H1 (cell line): ENCODE data around the gene OMP. TPM values are rescaled to one million over a fixed set of nuclear protein-coding genes. Genes with fewer than 3 reads are reported as not detected.

Experiments used
- CTCF ChIA-PET: fragments of 300-600 bp; sonication (Branson Sonifier 250); formaldehyde crosslinking; loops from one replicate; lab custom pipeline; 2021; ENCODE audit not compliant: partially characterized antibody; lab: Charles Lee
- POLR2A ChIA-PET: fragments of 300-600 bp; sonication (Branson Sonifier 250); formaldehyde crosslinking; loops from one replicate; lab custom pipeline; 2021; ENCODE audit warnings: inconsistent platforms; ENCODE audit not compliant: partially characterized antibody; lab: Charles Lee
- DNase-seq, 2 experiments: peaks; one replicate each; pipeline versions ENCODE4 v3.0.0 to v3.0.0-alpha.2; 2010 to 2022; ENCODE audit warnings: low spot score in 2 of 2, low read depth in 1 of 2, mixed read lengths in 1 of 2
- FAIRE-seq: peaks from 2 replicates; lab custom pipeline; 2011; peaks lifted over from hg19 to GRCh38; lab: Jason Lieb, UNC
- H2AFZ ChIP-seq: 2 replicates; pipeline ENCODE4 v1.8.1; 2012; ENCODE audit warnings: low read length, inconsistent platforms
- H2AK5ac ChIP-seq: 2 replicates; pipeline ENCODE4 v1.6.1; 2013; ENCODE audit warnings: low read depth, low read length
- H2BK120ac ChIP-seq: replicated peaks from 2 replicates; pipeline ENCODE3; 2013; ENCODE audit warnings: low read depth, low read length, inconsistent platforms
- H2BK12ac ChIP-seq: 2 replicates; pipeline ENCODE4 v1.6.1; 2013; ENCODE audit warnings: low read depth, low read length
- H2BK15ac ChIP-seq: 2 replicates; pipeline ENCODE4 v1.6.1; 2013; ENCODE audit warnings: low read length
- H2BK20ac ChIP-seq: 2 replicates; pipeline ENCODE4 v1.6.1; 2013; ENCODE audit warnings: low read length
- H2BK5ac ChIP-seq: 2 replicates; pipeline ENCODE4 v1.6.1; 2013; ENCODE audit warnings: low read depth, low read length
- H3K14ac ChIP-seq: 2 replicates; pipeline ENCODE4 v1.6.1; 2013; ENCODE audit warnings: inconsistent platforms; ENCODE audit not compliant: insufficient read length
- H3K18ac ChIP-seq: 2 replicates; pipeline ENCODE4 v1.6.1; 2013; ENCODE audit warnings: low read length; ENCODE audit errors: extremely low read depth
- H3K23ac ChIP-seq: 2 replicates; pipeline ENCODE4 v1.6.1; 2013; ENCODE audit warnings: inconsistent platforms; ENCODE audit not compliant: insufficient read length
- H3K23me2 ChIP-seq: 2 replicates; pipeline ENCODE4 v1.6.1; 2013; ENCODE audit warnings: low read depth, low read length
- H3K27ac ChIP-seq: 2 replicates; pipeline ENCODE4 v1.6.1; 2011; ENCODE audit warnings: low read depth, low read length, inconsistent platforms
- H3K27me3 ChIP-seq, 4 experiments: replicated peaks in 1 of 4; 1 replicate in 1 of 4; 2 replicates in 3 of 4; pipeline versions ENCODE4 v1.6.1 to v1.8.1; 2011 to 2013; ENCODE audit warnings: low read length in 3 of 4, mild to moderate bottlenecking in 3 of 4, inconsistent platforms in 2 of 4, mixed read lengths in 2 of 4, moderate library complexity in 1 of 4; ENCODE audit not compliant: control insufficient read depth in 3 of 4, insufficient read depth in 3 of 4; ENCODE audit errors: extremely low read depth in 1 of 4
- H3K36me3 ChIP-seq, 4 experiments: 2 replicates each; pipeline versions ENCODE4 v1.6.1 to v1.8.1; 2011 to 2013; ENCODE audit warnings: mild to moderate bottlenecking in 4 of 4, low read length in 3 of 4, moderate library complexity in 2 of 4, control low read depth in 1 of 4, inconsistent platforms in 1 of 4; ENCODE audit not compliant: insufficient read depth in 4 of 4, control insufficient read depth in 2 of 4
- H3K4ac ChIP-seq: replicated peaks from 2 replicates; pipeline ENCODE3; 2013; ENCODE audit warnings: low read length, low read depth, mixed read lengths, inconsistent platforms; ENCODE audit not compliant: insufficient read length
- H3K4me1 ChIP-seq, 4 experiments: replicated peaks in 1 of 4; 1 replicate in 1 of 4; 2 replicates in 3 of 4; pipeline versions ENCODE4 v1.6.1 to v1.8.1; 2011 to 2013; ENCODE audit warnings: low read length in 3 of 4, inconsistent platforms in 2 of 4, mixed read lengths in 1 of 4; ENCODE audit not compliant: insufficient read depth in 4 of 4, control insufficient read depth in 3 of 4
- H3K4me2 ChIP-seq, 2 experiments: 2 replicates each; pipeline versions ENCODE4 v1.6.1 to v1.8.1; 2011 to 2013; ENCODE audit warnings: low read depth in 2 of 2, low read length in 2 of 2, control low read depth in 1 of 2, inconsistent platforms in 1 of 2, mild to moderate bottlenecking in 1 of 2; ENCODE audit not compliant: insufficient read depth in 1 of 2
- H3K4me3 ChIP-seq, 4 experiments: fragments of 200-600, 300-600 bp in 1 of 4; sonication (generic), shearing (Covaris generic), sonication (Bioruptor Twin) in 1 of 4; 2 replicates each; pipeline versions ENCODE4 v1.5.1 to v1.8.1; 2011 to 2016; ENCODE audit warnings: low read length in 4 of 4, low read depth in 3 of 4, control low read depth in 2 of 4, inconsistent platforms in 2 of 4, mild to moderate bottlenecking in 2 of 4, mixed read lengths in 1 of 4, moderate library complexity in 1 of 4; ENCODE audit not compliant: insufficient read depth in 2 of 4; ENCODE audit errors: extremely low read depth in 1 of 4
- H3K56ac ChIP-seq: replicated peaks from 2 replicates; pipeline ENCODE3; 2013; ENCODE audit warnings: low read depth, mild to moderate bottlenecking, mixed read lengths, low read length, inconsistent platforms; ENCODE audit not compliant: insufficient read length
- H3K79me1 ChIP-seq: 2 replicates; pipeline ENCODE4 v1.6.1; 2013; ENCODE audit warnings: low read depth, low read length, control low read depth
- H3K79me2 ChIP-seq, 2 experiments: 2 replicates each; pipeline versions ENCODE4 v1.6.1 to v1.8.1; 2012 to 2013; ENCODE audit warnings: low read length in 2 of 2, mild to moderate bottlenecking in 2 of 2, inconsistent platforms in 1 of 2; ENCODE audit not compliant: insufficient read depth in 2 of 2, control insufficient read depth in 1 of 2
- H3K9ac ChIP-seq, 4 experiments: replicated peaks in 1 of 4; 1 replicate in 1 of 4; 2 replicates in 3 of 4; pipeline versions ENCODE4 v1.6.1 to v1.8.1; 2011 to 2013; ENCODE audit warnings: low read depth in 3 of 4, low read length in 3 of 4, control low read depth in 2 of 4, mild to moderate bottlenecking in 2 of 4, moderate library complexity in 2 of 4, inconsistent platforms in 1 of 4; ENCODE audit errors: extremely low read depth in 1 of 4
- H3K9me3 ChIP-seq, 2 experiments: 2 replicates each; pipeline versions ENCODE4 v1.6.1 to v1.8.1; 2012 to 2013; ENCODE audit warnings: mild to moderate bottlenecking in 2 of 2, moderate library complexity in 2 of 2, control low read depth in 1 of 2, inconsistent platforms in 1 of 2, low read depth in 1 of 2, low read length in 1 of 2, mixed read lengths in 1 of 2; ENCODE audit not compliant: insufficient read depth in 2 of 2
- H4K20me1 ChIP-seq, 2 experiments: replicated peaks in 1 of 2; 2 replicates each; pipeline versions ENCODE3 to v1.8.1; 2011 to 2013; ENCODE audit warnings: inconsistent platforms in 2 of 2, low read length in 2 of 2, mild to moderate bottlenecking in 1 of 2; ENCODE audit not compliant: insufficient read depth in 2 of 2, control insufficient read depth in 1 of 2
- H4K5ac ChIP-seq: 2 replicates; pipeline ENCODE4 v1.6.1; 2013; ENCODE audit warnings: low read length, low read depth, mixed read lengths, inconsistent platforms; ENCODE audit not compliant: insufficient read length
- H4K8ac ChIP-seq: 2 replicates; pipeline ENCODE4 v1.8.0; 2013; ENCODE audit warnings: mild to moderate bottlenecking, moderate library complexity, low read length, inconsistent platforms; ENCODE audit not compliant: insufficient read depth; ENCODE audit errors: extremely low read depth
- H4K91ac ChIP-seq: replicated peaks from 2 replicates; pipeline ENCODE3; 2013; ENCODE audit warnings: low read length, mixed read lengths, inconsistent platforms; ENCODE audit not compliant: insufficient read length
- CHD2 ChIP-seq: IDR thresholded peaks from 2 replicates; pipeline ENCODE4 v1.6.1; 2012; ENCODE audit warnings: low read length, improper control_type of control experiment
- CTCF ChIP-seq, 3 experiments: IDR thresholded peaks; 1 replicate in 2 of 3; 2 replicates in 1 of 3; pipeline versions ENCODE4 v1.5.1 to v1.6.1; 2011; ENCODE audit warnings: low read length in 3 of 3, mild to moderate bottlenecking in 3 of 3, inconsistent platforms in 2 of 3, low read depth in 1 of 3, moderate library complexity in 1 of 3; ENCODE audit not compliant: insufficient read depth in 1 of 3; ENCODE audit errors: control extremely low read depth in 1 of 3
- EGR1 ChIP-seq: IDR thresholded peaks from 2 replicates; pipeline ENCODE4 v1.6.1; 2011; ENCODE audit warnings: low read depth, low read length, borderline replicate concordance
- EP300 ChIP-seq, 2 experiments: IDR thresholded peaks; 1 replicate in 1 of 2; 2 replicates in 1 of 2; pipeline ENCODE4 v1.6.1; 2011 to 2012; ENCODE audit warnings: low read depth in 2 of 2, low read length in 2 of 2, mild to moderate bottlenecking in 2 of 2, borderline replicate concordance in 1 of 2, inconsistent platforms in 1 of 2, moderate library complexity in 1 of 2
- FOSL1 ChIP-seq: IDR thresholded peaks from 2 replicates; pipeline ENCODE4 v1.6.1; 2011; ENCODE audit warnings: mild to moderate bottlenecking, low read depth, low read length, moderate library complexity; ENCODE audit not compliant: insufficient read depth
- HDAC6 ChIP-seq: IDR thresholded peaks from one replicate; pipeline ENCODE4 v1.7.1; 2012; ENCODE audit warnings: low read depth, mild to moderate bottlenecking, inconsistent platforms, low read length, moderate library complexity
- KDM5A ChIP-seq: fragments of 200-600 bp; IDR thresholded peaks from 2 replicates; pipeline ENCODE4 v1.7.1; 2012; ENCODE audit warnings: mild to moderate bottlenecking, low read length, inconsistent platforms, mixed read lengths
- MAX ChIP-seq: IDR thresholded peaks from 2 replicates; pipeline ENCODE4 v1.6.1; 2012; ENCODE audit warnings: inconsistent platforms
- TAF1 ChIP-seq: IDR thresholded peaks from 2 replicates; pipeline ENCODE4 v1.6.1; 2011; ENCODE audit warnings: mild to moderate bottlenecking, low read depth, low read length
- TAF7 ChIP-seq: optimal IDR thresholded peaks from 2 replicates; pipeline ENCODE3; 2011; ENCODE audit warnings: low read depth, mild to moderate bottlenecking, inconsistent platforms, low read length, moderate library complexity, borderline replicate concordance
- TCF12 ChIP-seq: IDR thresholded peaks from 2 replicates; pipeline ENCODE4 v1.6.1; 2011; ENCODE audit warnings: low read depth, mild to moderate bottlenecking, low read length
- TEAD4 ChIP-seq: IDR thresholded peaks from 2 replicates; pipeline ENCODE4 v1.6.1; 2012; ENCODE audit warnings: low read depth, low read length, inconsistent platforms, mixed read lengths
- WGBS, 2 experiments: shearing (Covaris generic) in 1 of 2; methylation state at CpG; one replicate each; pipeline versions ENCODE4 v1.1.6 to v1.1.7; 2013 to 2015; ENCODE audit warnings: low lambda C conversion rate in 2 of 2, mixed read lengths in 2 of 2, inconsistent platforms in 1 of 2, low coverage in 1 of 2, missing lambda C conversion rate in 1 of 2; ENCODE audit not compliant: insufficient replicate concordance in 2 of 2, insufficient coverage in 1 of 2, insufficient read length in 1 of 2; ENCODE audit errors: extremely low coverage in 1 of 2, missing lambda C conversion rate in 1 of 2; 5-methylcytosine and 5-hydroxymethylcytosine counted together
- polyA plus RNA-seq, 7 experiments: library from polyadenylated mRNA; depleted of rRNA in 3 of 7; stranded (reverse) in 5 of 7; unstranded in 2 of 7; fragments of >200 nt in 5 of 7; fragments of 200-250 nt in 2 of 7; gene quantifications; 1 replicate in 5 of 7; 2 replicates in 1 of 7; 4 replicates in 1 of 7; pipeline versions ENCODE4 v1.2.1 to v1.2.3, GENCODE V29; 2011 to 2013; ENCODE audit warnings: missing spikeins in 2 of 7, mixed read lengths in 2 of 7
- total RNA-seq: library from RNA; stranded (reverse); fragmentation: NEBNext Ultra II Directional; extraction: Animal tissue kit (Norgen Biotek cat#: 25700); gene quantifications from 2 replicates; pipeline ENCODE4 v1.2.1, GENCODE V29; 2021

Gene OMP
- total and polyA plus RNA-seq, 2 of the 8 experiments (the other 6 are each of a cell fraction or from before 2014, with no cell fraction given): not detected

- H3K9me3 ChIP-seq: no peaks in the 10 kb centered on the region
- no peaks in the 10 kb centered on the region for H4K20me1 ChIP-seq
- no peak overlapping the region for H3K4me3 ChIP-seq
- no peak overlapping the region for H2BK20ac ChIP-seq
- H3K18ac ChIP-seq: no peak overlapping the region
- no peak overlapping the region for H2BK12ac ChIP-seq
- DNase-seq: no peak
- peaks cover 0 to 7% (median under 1%) of the 10 kb centered on the region in 4 experiments; a peak in 5 of 7 replicates for H3K4me1 ChIP-seq
- H2AK5ac ChIP-seq: no peak overlapping the region
- H3K23me2 ChIP-seq: peaks cover 13% of the 10 kb centered on the region
- H3K4me2 ChIP-seq: no peak overlapping the region
- no peaks in the 10 kb centered on the region for H3K79me2 ChIP-seq
- no peak overlapping the region for H3K27ac ChIP-seq
- peaks cover 0 to 3% (median 0%) of the 10 kb centered on the region in 4 experiments; a peak in 3 of 7 replicates for H3K27me3 ChIP-seq
- no peak overlapping the region for H2BK120ac ChIP-seq
- no peaks in the 10 kb centered on the region; the same call in 1 of the 2 replicates for H3K79me1 ChIP-seq
- CTCF ChIA-PET: interaction anchor here (1.2 to 5.2 kb wide), 14 partner anchors 10 to 135 kb away, joined by 3 to 80 read pairs (median 8); partner anchors contain the start of gene OMP
- H2AFZ ChIP-seq: no peak overlapping the region
- no peak overlapping the region for H4K8ac ChIP-seq
- no peak overlapping the region for H2BK15ac ChIP-seq
- no peak overlapping the region for H4K5ac ChIP-seq
- no peak overlapping the region for H4K91ac ChIP-seq
- TF ChIP-seq CHD2: no peak
- no peak for TF ChIP-seq TCF12
- TF ChIP-seq EP300 (IDR thresholded peaks at IDR 0.05; ENCODE audit: borderline replicate concordance in 1 of 2, low read depth in 2 of 2, low read length in 2 of 2): no peak
- TF ChIP-seq HDAC6: no peak
- no peak for TF ChIP-seq EGR1
- TF ChIP-seq FOSL1: no peak
- TF ChIP-seq MAX: no peak
- no peak for TF ChIP-seq KDM5A
- no peak for TF ChIP-seq TAF7
- TF ChIP-seq CTCF (IDR thresholded peaks at IDR 0.05; ENCODE audit: control extremely low read depth in 1 of 3, insufficient read depth in 1 of 3, low read depth in 1 of 3, low read length in 3 of 3): no peak
- TF ChIP-seq TAF1: no peak
- TF ChIP-seq TEAD4: no peak
- no peak overlapping the region for H3K23ac ChIP-seq
- no peak overlapping the region for H2BK5ac ChIP-seq
- FAIRE-seq: no peak
- no peak overlapping the region for H3K14ac ChIP-seq
- no peak overlapping the region for H3K56ac ChIP-seq
- no peak overlapping the region for H3K4ac ChIP-seq
- H3K9ac ChIP-seq: no peak overlapping the region
- POLR2A ChIA-PET: no interaction called here
- H3K36me3 ChIP-seq: no peaks in the 10 kb centered on the region
- 88% methylated on average over 4 of the region's 4 CpGs; no CpG with 5 or more reads in 1 of the 2 experiments for WGBS, 2 experiments
These were observed 38.8 kb upstream of the OMP start for GRCh38 chr11:77063861-77064260.
